Upper lobe of left lung (tissue), 4 donors: ENCODE results near the gene NKIRAS1.

Source experiments
- EP300 ChIP-seq, 4 donors: sonication (generic); formaldehyde crosslinking; IDR thresholded peaks; one replicate each; pipeline ENCODE4 v1.5.1; 2017; ENCODE audit warnings: antibody characterized with exemption in 4 of 4, control low read depth in 2 of 4
- POLR2A ChIP-seq, 4 donors: fragments of 450-650 bp; IDR thresholded peaks; one replicate each; pipeline ENCODE4 v1.5.1; 2016 to 2017; ENCODE audit warnings: antibody characterized with exemption in 4 of 4, mild to moderate bottlenecking in 2 of 4
- POLR2AphosphoS5 ChIP-seq, 2 donors: sonication (generic); formaldehyde crosslinking; IDR thresholded peaks; one replicate each; pipeline ENCODE4 v1.5.1; 2017; ENCODE audit warnings: antibody characterized with exemption in 2 of 2
- TF ChIP-seq, protein P1 (sequence below), 6 experiments: fragments of 450-650 bp in 4 of 6; fragments of 200-600 bp in 2 of 6; sonication (generic) in 2 of 6; IDR thresholded peaks; one replicate each; pipeline ENCODE4 v1.5.1; 2016 to 2019; ENCODE audit warnings: antibody characterized with exemption in 6 of 6

DNA sequence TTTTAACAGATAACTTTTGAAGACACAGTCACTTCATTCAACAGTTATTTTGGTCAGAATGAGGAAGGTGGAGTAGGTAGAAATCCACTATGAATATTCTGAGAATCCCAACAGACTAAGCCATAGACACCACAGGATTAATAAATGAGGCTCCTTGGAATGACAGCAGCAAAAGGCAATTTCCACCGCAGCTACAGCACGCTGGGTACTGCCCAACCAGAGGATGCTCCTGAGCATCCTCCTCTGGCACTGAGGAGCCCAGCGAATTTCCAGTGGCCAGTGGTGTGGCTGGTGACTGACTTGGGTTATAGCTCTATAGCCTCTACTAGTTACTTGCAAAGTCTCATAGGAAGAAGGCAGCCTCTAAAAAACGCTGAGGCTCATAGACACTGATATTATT, 24.6 kb upstream of the NKIRAS1 start:
- TF ChIP-seq, protein P1, sequence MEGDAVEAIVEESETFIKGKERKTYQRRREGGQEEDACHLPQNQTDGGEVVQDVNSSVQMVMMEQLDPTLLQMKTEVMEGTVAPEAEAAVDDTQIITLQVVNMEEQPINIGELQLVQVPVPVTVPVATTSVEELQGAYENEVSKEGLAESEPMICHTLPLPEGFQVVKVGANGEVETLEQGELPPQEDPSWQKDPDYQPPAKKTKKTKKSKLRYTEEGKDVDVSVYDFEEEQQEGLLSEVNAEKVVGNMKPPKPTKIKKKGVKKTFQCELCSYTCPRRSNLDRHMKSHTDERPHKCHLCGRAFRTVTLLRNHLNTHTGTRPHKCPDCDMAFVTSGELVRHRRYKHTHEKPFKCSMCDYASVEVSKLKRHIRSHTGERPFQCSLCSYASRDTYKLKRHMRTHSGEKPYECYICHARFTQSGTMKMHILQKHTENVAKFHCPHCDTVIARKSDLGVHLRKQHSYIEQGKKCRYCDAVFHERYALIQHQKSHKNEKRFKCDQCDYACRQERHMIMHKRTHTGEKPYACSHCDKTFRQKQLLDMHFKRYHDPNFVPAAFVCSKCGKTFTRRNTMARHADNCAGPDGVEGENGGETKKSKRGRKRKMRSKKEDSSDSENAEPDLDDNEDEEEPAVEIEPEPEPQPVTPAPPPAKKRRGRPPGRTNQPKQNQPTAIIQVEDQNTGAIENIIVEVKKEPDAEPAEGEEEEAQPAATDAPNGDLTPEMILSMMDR (IDR thresholded peaks at IDR 0.05): no peak
- no peak for TF ChIP-seq POLR2A (IDR thresholded peaks at IDR 0.05)
- no peak for TF ChIP-seq POLR2AphosphoS5 (IDR thresholded peaks at IDR 0.05)
- no peak for TF ChIP-seq EP300 (IDR thresholded peaks at IDR 0.05)
